AG09309 (cell line): ENCODE data around the gene LEAP2.

Experiments
- DNase-seq: peaks from one replicate; pipeline ENCODE4 v3.0.0-alpha.2; 2010; ENCODE audit warnings: low read depth
- H3K4me3 ChIP-seq: 2 replicates; pipeline ENCODE4 v1.5.1; 2011; ENCODE audit warnings: mild to moderate bottlenecking, low read depth, low read length, moderate library complexity; ENCODE audit not compliant: control insufficient read depth
- TF ChIP-seq, protein P1 (sequence below): IDR thresholded peaks from 2 replicates; pipeline ENCODE4 v1.5.1; 2011; ENCODE audit warnings: mild to moderate bottlenecking, low read depth, low read length, inconsistent platforms; ENCODE audit not compliant: insufficient read depth, control insufficient read depth; ENCODE audit errors: missing control alignments

Gene LEAP2

GRCh38 chr5:132916086-132916485 lies 42.6 kb downstream of the LEAP2 start:
- H3K4me3 ChIP-seq, result no peak overlapping the region
- no peak for DNase-seq
- TF ChIP-seq, protein P1, sequence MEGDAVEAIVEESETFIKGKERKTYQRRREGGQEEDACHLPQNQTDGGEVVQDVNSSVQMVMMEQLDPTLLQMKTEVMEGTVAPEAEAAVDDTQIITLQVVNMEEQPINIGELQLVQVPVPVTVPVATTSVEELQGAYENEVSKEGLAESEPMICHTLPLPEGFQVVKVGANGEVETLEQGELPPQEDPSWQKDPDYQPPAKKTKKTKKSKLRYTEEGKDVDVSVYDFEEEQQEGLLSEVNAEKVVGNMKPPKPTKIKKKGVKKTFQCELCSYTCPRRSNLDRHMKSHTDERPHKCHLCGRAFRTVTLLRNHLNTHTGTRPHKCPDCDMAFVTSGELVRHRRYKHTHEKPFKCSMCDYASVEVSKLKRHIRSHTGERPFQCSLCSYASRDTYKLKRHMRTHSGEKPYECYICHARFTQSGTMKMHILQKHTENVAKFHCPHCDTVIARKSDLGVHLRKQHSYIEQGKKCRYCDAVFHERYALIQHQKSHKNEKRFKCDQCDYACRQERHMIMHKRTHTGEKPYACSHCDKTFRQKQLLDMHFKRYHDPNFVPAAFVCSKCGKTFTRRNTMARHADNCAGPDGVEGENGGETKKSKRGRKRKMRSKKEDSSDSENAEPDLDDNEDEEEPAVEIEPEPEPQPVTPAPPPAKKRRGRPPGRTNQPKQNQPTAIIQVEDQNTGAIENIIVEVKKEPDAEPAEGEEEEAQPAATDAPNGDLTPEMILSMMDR, result no peak
